HL-60 (cell line): ENCODE measurements around the gene TPM3.
"Not testable (repeated sequence)": the region's sequence is repeated elsewhere in the genome, so short reads cannot be mapped to it uniquely, and the experiment has no call there.

ENCODE experiments used
- DNase-seq, 2 experiments: peaks; one replicate each; pipeline ENCODE4 v3.0.0-alpha.2; 2010 to 2020; ENCODE audit warnings: low read depth in 1 of 2, low spot score in 1 of 2
- H3K27ac ChIP-seq: fragments of 250-450 bp; sonication (Bioruptor Pico); replicated peaks from 2 replicates; pipeline ENCODE4 v1.5.1; 2020; ENCODE audit warnings: mild to moderate bottlenecking, moderate library complexity
- H3K27me3 ChIP-seq: fragments of 250-450 bp; sonication (Bioruptor Pico); 2 replicates; pipeline ENCODE4 v1.5.1; 2021; ENCODE audit warnings: mild to moderate bottlenecking, moderate library complexity; ENCODE audit not compliant: insufficient read depth, poor library complexity, severe bottlenecking
- H3K4me3 ChIP-seq: replicated peaks from 2 replicates; pipeline ENCODE4 v1.5.1; 2011; ENCODE audit warnings: mild to moderate bottlenecking, control low read depth, low read length; ENCODE audit not compliant: insufficient read depth
- CTCF ChIP-seq: IDR thresholded peaks from one replicate; pipeline ENCODE4 v1.5.1; 2011; ENCODE audit warnings: low read length, control low read depth, inconsistent platforms; ENCODE audit not compliant: insufficient read depth
- GABPA ChIP-seq: IDR thresholded peaks from 2 replicates; pipeline ENCODE4 v1.6.1; 2012; ENCODE audit warnings: low read depth
- POLR2AphosphoS5 ChIP-seq: IDR thresholded peaks from 2 replicates; pipeline ENCODE4 v1.6.1; 2012; ENCODE audit warnings: low read depth
- REST ChIP-seq: IDR thresholded peaks from 2 replicates; pipeline ENCODE4 v1.6.1; 2012; ENCODE audit warnings: low read depth; ENCODE audit not compliant: insufficient replicate concordance
- SPI1 ChIP-seq: IDR thresholded peaks from 2 replicates; pipeline ENCODE4 v1.6.1; 2012; ENCODE audit warnings: low read depth, mild to moderate bottlenecking, borderline replicate concordance

Gene TPM3

GRCh38 chr1:154237435-154237834 lies 45.5 kb upstream of the TPM3 start:
- TF ChIP-seq REST (no peak), CTCF (no peak), GABPA (no peak), POLR2AphosphoS5 (no peak), SPI1 (no peak)
- H3K4me3 ChIP-seq = no peak overlapping the region
- H3K27ac ChIP-seq = no peak overlapping the region
- no peak for DNase-seq
- H3K27me3 ChIP-seq = no peaks in the 10 kb centered on the region

- TF ChIP-seq POLR2AphosphoS5 = no peak
- Histone ChIP-seq H3K27me3 (no peaks in the 10 kb centered on the region), H3K27ac (no peak overlapping the region), H3K4me3 (no peak overlapping the region)
- no peak for DNase-seq
These were observed 45.0 kb upstream of the TPM3 start for GRCh38 chr1:154236855-154237254.

- not testable (repeated sequence) for H3K4me3 ChIP-seq, H3K27ac ChIP-seq, DNase-seq, H3K27me3 ChIP-seq
These were observed 41.2 kb upstream of the TPM3 start for GRCh38 chr1:154233127-154233526.

- not testable (repeated sequence) for H3K27ac ChIP-seq, H3K4me3 ChIP-seq, H3K27me3 ChIP-seq, DNase-seq
These were observed 39.2 kb upstream of the TPM3 start for GRCh38 chr1:154231112-154231511.

- H3K27me3 ChIP-seq = no peaks in the 10 kb centered on the region
- DNase-seq = no peak
- H3K27ac ChIP-seq = no peak overlapping the region
- no peak for TF ChIP-seq CTCF
- no peak for TF ChIP-seq REST
- H3K4me3 ChIP-seq = no peak overlapping the region
These were observed 33.5 kb upstream of the TPM3 start for GRCh38 chr1:154225370-154225769.

GRCh38 chr1:154223621-154224020 lies 31.7 kb upstream of the TPM3 start:
- H3K4me3 ChIP-seq = no peak overlapping the region
- H3K27ac ChIP-seq = no peak overlapping the region
- no peak for DNase-seq
- no peaks in the 10 kb centered on the region for H3K27me3 ChIP-seq
- TF ChIP-seq CTCF (no peak), POLR2AphosphoS5 (no peak), SPI1 (peak; percentile 36; the same call in 1 of the 2 replicates)
